SK-N-SH treated with all-trans-retinoic acid at 6 μM for 48 hours (cell line): ENCODE results near the gene NUTF2.

ENCODE experiments used
- ATAC-seq: fragments of 200-7000 bp; cut with Tn5 transposase; 3 replicates; pipeline ENCODE4 v1.9.1; 2020; ENCODE audit warnings: mild to moderate bottlenecking, moderate library complexity
- ARNTL ChIP-seq: fragments of 450-650 bp; formaldehyde crosslinking; IDR thresholded peaks from 2 replicates; pipeline ENCODE4 v1.5.0; 2020; ENCODE audit warnings: low read depth, mild to moderate bottlenecking, moderate library complexity, borderline replicate concordance
- BACH2 ChIP-seq: fragments of 250-450 bp; sonication (Bioruptor Pico); IDR thresholded peaks from 2 replicates; pipeline ENCODE4 v1.9.0; 2021; ENCODE audit warnings: mild to moderate bottlenecking, borderline replicate concordance
- CSDC2 ChIP-seq: fragments of 250-450 bp; sonication (Bioruptor Pico); IDR thresholded peaks from 2 replicates; pipeline ENCODE4 v1.5.0; 2020; ENCODE audit warnings: mild to moderate bottlenecking, moderate library complexity
- ESRRG ChIP-seq: fragments of 250-450 bp; sonication (Bioruptor Pico); IDR thresholded peaks from 2 replicates; pipeline ENCODE4 v1.6.1; 2021; ENCODE audit warnings: mild to moderate bottlenecking
- GLIS3 ChIP-seq: fragments of 250-450 bp; sonication (Bioruptor Pico); IDR thresholded peaks from 2 replicates; pipeline ENCODE4 v1.5.0; 2020; ENCODE audit warnings: mild to moderate bottlenecking, moderate library complexity
- ISL1 ChIP-seq: fragments of 250-450 bp; sonication (Bioruptor Pico); IDR thresholded peaks from 2 replicates; pipeline ENCODE4 v2.1.2; 2022; ENCODE audit warnings: mild to moderate bottlenecking, moderate library complexity
- OSR1 ChIP-seq: fragments of 250-450 bp; sonication (Bioruptor Pico); IDR thresholded peaks from 2 replicates; pipeline ENCODE4 v1.8.0; 2022; ENCODE audit warnings: moderate library complexity, mild to moderate bottlenecking, inconsistent platforms
- PPARA ChIP-seq: fragments of 250-450 bp; sonication (Bioruptor Pico); IDR thresholded peaks from 2 replicates; pipeline ENCODE4 v1.5.0; 2020; ENCODE audit warnings: mild to moderate bottlenecking, borderline replicate concordance
- RARB ChIP-seq: fragments of 250-450 bp; sonication (Bioruptor Pico); IDR thresholded peaks from 2 replicates; pipeline ENCODE4 v1.8.0; 2021; ENCODE audit warnings: mild to moderate bottlenecking, moderate library complexity
- SNAI2 ChIP-seq: fragments of 250-450 bp; sonication (Bioruptor Pico); IDR thresholded peaks from 2 replicates; pipeline ENCODE4 v1.5.0; 2020; ENCODE audit warnings: mild to moderate bottlenecking, moderate library complexity
- TCF4 ChIP-seq: fragments of 250-450 bp; sonication (Bioruptor Pico); IDR thresholded peaks from 2 replicates; pipeline ENCODE4 v1.8.0; 2021; ENCODE audit warnings: mild to moderate bottlenecking, moderate library complexity, borderline replicate concordance
- TOX ChIP-seq: fragments of 250-450 bp; sonication (Bioruptor Pico); IDR thresholded peaks from 2 replicates; pipeline ENCODE4 v1.8.0; 2021; ENCODE audit warnings: mild to moderate bottlenecking, moderate library complexity, borderline replicate concordance
- ZC3H10 ChIP-seq: fragments of 250-450 bp; sonication (Bioruptor Pico); IDR thresholded peaks from 2 replicates; pipeline ENCODE4 v1.5.1; 2021; ENCODE audit warnings: mild to moderate bottlenecking, moderate library complexity
- ZFP3 ChIP-seq: fragments of 250-450 bp; sonication (Bioruptor Pico); IDR thresholded peaks from 2 replicates; pipeline ENCODE4 v1.5.0; 2020; ENCODE audit warnings: mild to moderate bottlenecking, moderate library complexity
- ZFP30 ChIP-seq: fragments of 450-650 bp; formaldehyde crosslinking; IDR thresholded peaks from 2 replicates; pipeline ENCODE4 v1.5.0; 2022; ENCODE audit warnings: mild to moderate bottlenecking, moderate library complexity
- ZNF565 ChIP-seq: fragments of 450-650 bp; formaldehyde crosslinking; conservative IDR thresholded peaks from 2 replicates; pipeline ENCODE4 v1.5.0; 2020; ENCODE audit warnings: low read depth, mild to moderate bottlenecking, moderate library complexity
- ZNF70 ChIP-seq: fragments of 450-650 bp; formaldehyde crosslinking; IDR thresholded peaks from 2 replicates; pipeline ENCODE4 v1.5.0; 2020; ENCODE audit warnings: mild to moderate bottlenecking, moderate library complexity
- TF ChIP-seq, protein P1 (sequence below): fragments of 250-450 bp; sonication (Bioruptor Pico); IDR thresholded peaks from 2 replicates; pipeline ENCODE4 v1.5.1; 2020; ENCODE audit warnings: low read depth, mild to moderate bottlenecking, moderate library complexity
- TF ChIP-seq, protein P2 (sequence below): fragments of 250-450 bp; sonication (Bioruptor Pico); IDR thresholded peaks from 2 replicates; pipeline ENCODE4 v1.5.1; 2021; ENCODE audit warnings: mild to moderate bottlenecking, moderate library complexity
- TF ChIP-seq, protein P3 (sequence below): fragments of 250-450 bp; sonication (Bioruptor Pico); IDR thresholded peaks from 2 replicates; pipeline ENCODE4 v1.5.0; 2020; ENCODE audit warnings: mild to moderate bottlenecking, moderate library complexity
- TF ChIP-seq, protein P4 (sequence below): fragments of 250-450 bp; sonication (Bioruptor Pico); IDR thresholded peaks from 2 replicates; pipeline ENCODE4 v1.8.0; 2021; ENCODE audit warnings: low read depth, mild to moderate bottlenecking, moderate library complexity, borderline replicate concordance
- TF ChIP-seq, protein P5 (sequence below): fragments of 250-450 bp; sonication (Bioruptor Pico); IDR thresholded peaks from 2 replicates; pipeline ENCODE4 v1.8.0; 2020; ENCODE audit warnings: mild to moderate bottlenecking, moderate library complexity, borderline replicate concordance

The NUTF2 gene

DNA sequence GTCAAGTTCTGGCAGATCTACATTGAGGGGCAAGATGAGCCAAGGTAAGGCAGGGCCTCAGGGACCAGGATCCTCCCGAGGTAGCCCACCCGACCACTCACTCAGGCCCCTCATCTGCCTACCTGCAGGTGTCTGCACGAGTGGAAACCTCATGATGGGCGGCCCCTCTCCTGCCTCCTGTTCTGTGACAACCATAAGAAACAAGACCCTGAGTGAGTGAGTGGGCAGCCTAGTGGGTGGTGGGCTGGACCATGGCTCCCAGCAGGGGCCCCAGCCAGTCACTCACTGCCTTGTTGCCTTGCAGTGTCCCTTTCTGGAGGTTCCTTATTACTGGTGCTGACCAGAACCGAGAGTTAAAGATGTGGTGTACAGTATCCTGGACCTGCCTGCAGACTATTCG is 31.5 kb downstream of the NUTF2 start (continued):
- TF ChIP-seq, protein P1, sequence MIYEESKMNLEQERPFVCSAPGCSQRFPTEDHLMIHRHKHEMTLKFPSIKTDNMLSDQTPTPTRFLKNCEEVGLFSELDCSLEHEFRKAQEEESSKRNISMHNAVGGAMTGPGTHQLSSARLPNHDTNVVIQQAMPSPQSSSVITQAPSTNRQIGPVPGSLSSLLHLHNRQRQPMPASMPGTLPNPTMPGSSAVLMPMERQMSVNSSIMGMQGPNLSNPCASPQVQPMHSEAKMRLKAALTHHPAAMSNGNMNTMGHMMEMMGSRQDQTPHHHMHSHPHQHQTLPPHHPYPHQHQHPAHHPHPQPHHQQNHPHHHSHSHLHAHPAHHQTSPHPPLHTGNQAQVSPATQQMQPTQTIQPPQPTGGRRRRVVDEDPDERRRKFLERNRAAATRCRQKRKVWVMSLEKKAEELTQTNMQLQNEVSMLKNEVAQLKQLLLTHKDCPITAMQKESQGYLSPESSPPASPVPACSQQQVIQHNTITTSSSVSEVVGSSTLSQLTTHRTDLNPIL (CRISPR knock-in tag), result no peak
- no peak for TF ChIP-seq SNAI2 (CRISPR knock-in tag)
- no peak for TF ChIP-seq GLIS3 (CRISPR knock-in tag)
- TF ChIP-seq, all 23 proteins: peak for 0

DNA sequence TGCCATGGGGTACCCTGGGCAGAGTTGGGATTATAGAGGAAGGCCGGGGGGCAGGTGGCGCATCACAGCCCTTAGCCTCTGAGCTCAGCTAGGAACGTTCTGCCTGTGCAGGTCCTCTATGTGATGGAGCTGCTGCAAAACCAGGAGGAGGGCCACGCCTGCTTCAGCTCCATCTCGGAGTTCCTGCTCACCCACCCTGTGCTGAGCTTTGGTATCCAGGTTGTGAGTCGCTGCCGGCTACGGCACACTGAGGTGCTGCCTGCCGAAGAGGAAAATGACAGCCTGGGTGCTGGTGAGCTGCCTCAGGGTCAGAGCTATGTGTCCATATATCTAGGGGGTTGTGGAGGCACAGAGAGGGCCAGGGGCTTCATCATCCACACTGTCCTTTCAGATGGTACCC is 32.1 kb downstream of the NUTF2 start:
- TF ChIP-seq ZNF565 (CRISPR knock-in tag), result no peak
- no peak for TF ChIP-seq TOX (CRISPR knock-in tag)
- TF ChIP-seq GLIS3 (CRISPR knock-in tag), result no peak
- no peak for TF ChIP-seq PPARA (CRISPR knock-in tag)
- no peak for TF ChIP-seq RARB (CRISPR knock-in tag)
- TF ChIP-seq SNAI2 (CRISPR knock-in tag), result no peak
- no peak for TF ChIP-seq ZFP3 (CRISPR knock-in tag)
- TF ChIP-seq TCF4 (CRISPR knock-in tag), result no peak
- TF ChIP-seq, protein P2, sequence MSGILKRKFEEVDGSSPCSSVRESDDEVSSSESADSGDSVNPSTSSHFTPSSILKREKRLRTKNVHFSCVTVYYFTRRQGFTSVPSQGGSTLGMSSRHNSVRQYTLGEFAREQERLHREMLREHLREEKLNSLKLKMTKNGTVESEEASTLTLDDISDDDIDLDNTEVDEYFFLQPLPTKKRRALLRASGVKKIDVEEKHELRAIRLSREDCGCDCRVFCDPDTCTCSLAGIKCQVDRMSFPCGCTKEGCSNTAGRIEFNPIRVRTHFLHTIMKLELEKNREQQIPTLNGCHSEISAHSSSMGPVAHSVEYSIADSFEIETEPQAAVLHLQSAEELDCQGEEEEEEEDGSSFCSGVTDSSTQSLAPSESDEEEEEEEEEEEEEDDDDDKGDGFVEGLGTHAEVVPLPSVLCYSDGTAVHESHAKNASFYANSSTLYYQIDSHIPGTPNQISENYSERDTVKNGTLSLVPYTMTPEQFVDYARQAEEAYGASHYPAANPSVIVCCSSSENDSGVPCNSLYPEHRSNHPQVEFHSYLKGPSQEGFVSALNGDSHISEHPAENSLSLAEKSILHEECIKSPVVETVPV (CRISPR knock-in tag), result no peak
- TF ChIP-seq, protein P3, sequence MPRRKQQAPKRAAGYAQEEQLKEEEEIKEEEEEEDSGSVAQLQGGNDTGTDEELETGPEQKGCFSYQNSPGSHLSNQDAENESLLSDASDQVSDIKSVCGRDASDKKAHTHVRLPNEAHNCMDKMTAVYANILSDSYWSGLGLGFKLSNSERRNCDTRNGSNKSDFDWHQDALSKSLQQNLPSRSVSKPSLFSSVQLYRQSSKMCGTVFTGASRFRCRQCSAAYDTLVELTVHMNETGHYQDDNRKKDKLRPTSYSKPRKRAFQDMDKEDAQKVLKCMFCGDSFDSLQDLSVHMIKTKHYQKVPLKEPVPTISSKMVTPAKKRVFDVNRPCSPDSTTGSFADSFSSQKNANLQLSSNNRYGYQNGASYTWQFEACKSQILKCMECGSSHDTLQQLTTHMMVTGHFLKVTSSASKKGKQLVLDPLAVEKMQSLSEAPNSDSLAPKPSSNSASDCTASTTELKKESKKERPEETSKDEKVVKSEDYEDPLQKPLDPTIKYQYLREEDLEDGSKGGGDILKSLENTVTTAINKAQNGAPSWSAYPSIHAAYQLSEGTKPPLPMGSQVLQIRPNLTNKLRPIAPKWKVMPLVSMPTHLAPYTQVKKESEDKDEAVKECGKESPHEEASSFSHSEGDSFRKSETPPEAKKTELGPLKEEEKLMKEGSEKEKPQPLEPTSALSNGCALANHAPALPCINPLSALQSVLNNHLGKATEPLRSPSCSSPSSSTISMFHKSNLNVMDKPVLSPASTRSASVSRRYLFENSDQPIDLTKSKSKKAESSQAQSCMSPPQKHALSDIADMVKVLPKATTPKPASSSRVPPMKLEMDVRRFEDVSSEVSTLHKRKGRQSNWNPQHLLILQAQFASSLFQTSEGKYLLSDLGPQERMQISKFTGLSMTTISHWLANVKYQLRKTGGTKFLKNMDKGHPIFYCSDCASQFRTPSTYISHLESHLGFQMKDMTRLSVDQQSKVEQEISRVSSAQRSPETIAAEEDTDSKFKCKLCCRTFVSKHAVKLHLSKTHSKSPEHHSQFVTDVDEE (CRISPR knock-in tag), result no peak
- no peak for TF ChIP-seq ZFP30 (CRISPR knock-in tag)
- TF ChIP-seq, protein P4, sequence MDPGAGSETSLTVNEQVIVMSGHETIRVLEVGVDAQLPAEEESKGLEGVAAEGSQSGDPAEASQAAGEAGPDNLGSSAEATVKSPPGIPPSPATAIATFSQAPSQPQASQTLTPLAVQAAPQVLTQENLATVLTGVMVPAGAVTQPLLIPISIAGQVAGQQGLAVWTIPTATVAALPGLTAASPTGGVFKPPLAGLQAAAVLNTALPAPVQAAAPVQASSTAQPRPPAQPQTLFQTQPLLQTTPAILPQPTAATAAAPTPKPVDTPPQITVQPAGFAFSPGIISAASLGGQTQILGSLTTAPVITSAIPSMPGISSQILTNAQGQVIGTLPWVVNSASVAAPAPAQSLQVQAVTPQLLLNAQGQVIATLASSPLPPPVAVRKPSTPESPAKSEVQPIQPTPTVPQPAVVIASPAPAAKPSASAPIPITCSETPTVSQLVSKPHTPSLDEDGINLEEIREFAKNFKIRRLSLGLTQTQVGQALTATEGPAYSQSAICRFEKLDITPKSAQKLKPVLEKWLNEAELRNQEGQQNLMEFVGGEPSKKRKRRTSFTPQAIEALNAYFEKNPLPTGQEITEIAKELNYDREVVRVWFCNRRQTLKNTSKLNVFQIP, result no peak
- TF ChIP-seq ZC3H10, result no peak
- TF ChIP-seq ISL1 (CRISPR knock-in tag), result no peak
- TF ChIP-seq ESRRG, result no peak
- TF ChIP-seq OSR1, result no peak
- TF ChIP-seq ARNTL (CRISPR knock-in tag), result no peak
- TF ChIP-seq, protein P5, sequence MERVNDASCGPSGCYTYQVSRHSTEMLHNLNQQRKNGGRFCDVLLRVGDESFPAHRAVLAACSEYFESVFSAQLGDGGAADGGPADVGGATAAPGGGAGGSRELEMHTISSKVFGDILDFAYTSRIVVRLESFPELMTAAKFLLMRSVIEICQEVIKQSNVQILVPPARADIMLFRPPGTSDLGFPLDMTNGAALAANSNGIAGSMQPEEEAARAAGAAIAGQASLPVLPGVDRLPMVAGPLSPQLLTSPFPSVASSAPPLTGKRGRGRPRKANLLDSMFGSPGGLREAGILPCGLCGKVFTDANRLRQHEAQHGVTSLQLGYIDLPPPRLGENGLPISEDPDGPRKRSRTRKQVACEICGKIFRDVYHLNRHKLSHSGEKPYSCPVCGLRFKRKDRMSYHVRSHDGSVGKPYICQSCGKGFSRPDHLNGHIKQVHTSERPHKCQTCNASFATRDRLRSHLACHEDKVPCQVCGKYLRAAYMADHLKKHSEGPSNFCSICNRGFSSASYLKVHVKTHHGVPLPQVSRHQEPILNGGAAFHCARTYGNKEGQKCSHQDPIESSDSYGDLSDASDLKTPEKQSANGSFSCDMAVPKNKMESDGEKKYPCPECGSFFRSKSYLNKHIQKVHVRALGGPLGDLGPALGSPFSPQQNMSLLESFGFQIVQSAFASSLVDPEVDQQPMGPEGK (CRISPR knock-in tag), result no peak
- TF ChIP-seq CSDC2 (CRISPR knock-in tag), result no peak
- no peak for ATAC-seq

DNA sequence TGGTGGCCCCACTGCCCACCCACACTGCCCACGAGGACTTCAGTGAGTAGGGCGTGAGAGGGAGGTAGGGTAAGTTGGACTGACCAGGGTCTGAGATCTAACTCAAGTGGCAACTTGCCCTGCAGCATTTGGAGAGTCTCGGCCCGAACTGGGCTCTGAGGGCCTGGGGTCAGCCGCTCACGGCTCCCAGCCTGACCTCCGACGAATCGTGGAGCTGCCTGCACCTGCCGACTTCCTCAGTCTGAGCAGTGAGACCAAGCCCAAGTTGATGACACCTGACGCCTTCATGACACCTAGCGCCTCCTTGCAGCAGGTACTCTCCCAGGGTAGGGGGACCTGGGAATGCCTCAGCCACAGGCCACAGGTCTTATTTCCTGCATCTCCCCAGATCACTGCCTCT is 32.7 kb downstream of the NUTF2 start:
- TF ChIP-seq ZNF70 (CRISPR knock-in tag), result no peak
- no peak for TF ChIP-seq CSDC2 (CRISPR knock-in tag)
- no peak for TF ChIP-seq ZC3H10
- TF ChIP-seq BACH2, result no peak
- no peak for TF ChIP-seq ARNTL (CRISPR knock-in tag)
- TF ChIP-seq RARB (CRISPR knock-in tag), result no peak
- TF ChIP-seq, protein P1 (CRISPR knock-in tag), result no peak
- no peak for TF ChIP-seq PPARA (CRISPR knock-in tag)
- TF ChIP-seq, protein P3 (CRISPR knock-in tag), result no peak
- no peak for TF ChIP-seq TCF4 (CRISPR knock-in tag)
- ATAC-seq, result no peak
